ENCODE measurements around the gene ACAP2.

Gene ACAP2

GRCh38 chr3:195448205-195448875 is 5.5 kb upstream of the ACAP2 start:
- H3K36me3 ChIP-seq = no peaks in the 10 kb centered on the region
- no peak for DNase-seq
- no peaks in the 10 kb centered on the region for H3K9me3 ChIP-seq (ENCODE audit: severe bottlenecking)
- H3K27ac ChIP-seq = no peak overlapping the region
- TF ChIP-seq CTCF (IDR thresholded peaks at IDR 0.05; ENCODE audit: low read depth, low read length) = no peak
- no peaks in the 10 kb centered on the region for H3K27me3 ChIP-seq (ENCODE audit: insufficient read depth, low read depth, severe bottlenecking)
- H3K4me3 ChIP-seq (ENCODE audit: low read depth, low read length) = no peak overlapping the region

GRCh38 chr3:195447201-195447600 is 4.4 kb upstream of the ACAP2 start:
- Histone ChIP-seq H3K9me3 (ENCODE audit: severe bottlenecking) (no peaks in the 10 kb centered on the region), H3K27me3 (ENCODE audit: insufficient read depth, low read depth, severe bottlenecking) (no peaks in the 10 kb centered on the region), H3K4me3 (ENCODE audit: low read depth, low read length) (no peak overlapping the region), H3K36me3 (no peaks in the 10 kb centered on the region), H3K27ac (no peak overlapping the region)
- no peak for TF ChIP-seq CTCF (IDR thresholded peaks at IDR 0.05; ENCODE audit: low read depth, low read length)
- no peak for DNase-seq

GRCh38 chr3:195446359-195446758 is 3.5 kb upstream of the ACAP2 start:
- Histone ChIP-seq H3K27ac (no peak overlapping the region), H3K27me3 (ENCODE audit: insufficient read depth, low read depth, severe bottlenecking) (no peaks in the 10 kb centered on the region), H3K9me3 (ENCODE audit: severe bottlenecking) (no peaks in the 10 kb centered on the region), H3K4me3 (ENCODE audit: low read depth, low read length) (no peak overlapping the region), H3K36me3 (no peaks in the 10 kb centered on the region)
- DNase-seq = no peak
- no peak for TF ChIP-seq CTCF (IDR thresholded peaks at IDR 0.05; ENCODE audit: low read depth, low read length)

- DNase-seq = no peak
- no peaks in the 10 kb centered on the region for H3K27me3 ChIP-seq (ENCODE audit: insufficient read depth, low read depth, severe bottlenecking)
- TF ChIP-seq CTCF (IDR thresholded peaks at IDR 0.05; ENCODE audit: low read depth, low read length) = no peak
- no peaks in the 10 kb centered on the region for H3K36me3 ChIP-seq
- no peaks in the 10 kb centered on the region for H3K9me3 ChIP-seq (ENCODE audit: severe bottlenecking)
- no peak overlapping the region for H3K27ac ChIP-seq
- H3K4me3 ChIP-seq (ENCODE audit: low read depth, low read length) = no peak overlapping the region
Measured at GRCh38 chr3:195445885-195446284, 3.1 kb upstream of the ACAP2 start.

- no peak for DNase-seq
- Histone ChIP-seq H3K4me3 (ENCODE audit: low read depth, low read length) (peak overlapping the region; percentile 23), H3K36me3 (no peaks in the 10 kb centered on the region), H3K27ac (peak overlapping the region; percentile 45), H3K9me3 (ENCODE audit: severe bottlenecking) (no peaks in the 10 kb centered on the region), H3K27me3 (ENCODE audit: insufficient read depth, low read depth, severe bottlenecking) (no peaks in the 10 kb centered on the region)
- TF ChIP-seq CTCF (IDR thresholded peaks at IDR 0.05; ENCODE audit: low read depth, low read length) = no peak
Measured at GRCh38 chr3:195443391-195443989, 670 bp upstream of the ACAP2 start.
